Endothelial cell (in vitro differentiated cells): ENCODE data around the gene CHORDC1. TPM values are rescaled to one million over a fixed set of nuclear protein-coding genes. Genes with fewer than 3 reads are reported as not detected.
A peak's percentile ranks its signal among the peaks of the same experiment; 100 is the strongest.

Experiments
- DNase-seq: peaks from one replicate; pipeline ENCODE4 v3.0.0; 2021; ENCODE audit warnings: low spot score
- H3K27ac Mint-ChIP-seq: one replicate; pipeline ENCODE4 v1.8.0; 2021; ENCODE audit warnings: mixed read lengths, inconsistent platforms; ENCODE audit not compliant: unreplicated experiment
- H3K27me3 Mint-ChIP-seq: one replicate; pipeline ENCODE4 v1.8.0; 2021; ENCODE audit warnings: mild to moderate bottlenecking, moderate library complexity, mixed read lengths, inconsistent platforms; ENCODE audit not compliant: unreplicated experiment
- H3K36me3 Mint-ChIP-seq: one replicate; pipeline ENCODE4 v1.8.0; 2021; ENCODE audit warnings: mild to moderate bottlenecking, low read depth, mixed read lengths, inconsistent platforms; ENCODE audit not compliant: unreplicated experiment
- H3K4me1 Mint-ChIP-seq: one replicate; pipeline ENCODE4 v1.8.0; 2021; ENCODE audit warnings: mild to moderate bottlenecking, mixed read lengths, inconsistent platforms; ENCODE audit not compliant: unreplicated experiment
- H3K4me3 Mint-ChIP-seq: one replicate; pipeline ENCODE4 v1.8.0; 2021; ENCODE audit warnings: mild to moderate bottlenecking, mixed read lengths, inconsistent platforms; ENCODE audit not compliant: unreplicated experiment
- H3K9me3 Mint-ChIP-seq: one replicate; pipeline ENCODE4 v1.8.0; 2021; ENCODE audit warnings: mixed read lengths, inconsistent platforms; ENCODE audit not compliant: unreplicated experiment
- total RNA-seq: library from RNA; stranded (reverse); fragmentation: NEBNext Ultra II Directional; extraction: Animal tissue kit (Norgen Biotek cat#: 25700); gene quantifications from one replicate; pipeline ENCODE4 v1.2.1, GENCODE V29; 2021; ENCODE audit not compliant: unreplicated experiment
- TF ChIP-seq, protein P1 (sequence below): fragments of 200-600 bp; sonication (generic); IDR thresholded peaks from one replicate; pipeline ENCODE4 v1.5.0; 2021; ENCODE audit warnings: antibody characterized with exemption; ENCODE audit not compliant: unreplicated experiment

The CHORDC1 gene
- total RNA-seq, 1 donor from 2014 or later, result 29.2 TPM

DNA sequence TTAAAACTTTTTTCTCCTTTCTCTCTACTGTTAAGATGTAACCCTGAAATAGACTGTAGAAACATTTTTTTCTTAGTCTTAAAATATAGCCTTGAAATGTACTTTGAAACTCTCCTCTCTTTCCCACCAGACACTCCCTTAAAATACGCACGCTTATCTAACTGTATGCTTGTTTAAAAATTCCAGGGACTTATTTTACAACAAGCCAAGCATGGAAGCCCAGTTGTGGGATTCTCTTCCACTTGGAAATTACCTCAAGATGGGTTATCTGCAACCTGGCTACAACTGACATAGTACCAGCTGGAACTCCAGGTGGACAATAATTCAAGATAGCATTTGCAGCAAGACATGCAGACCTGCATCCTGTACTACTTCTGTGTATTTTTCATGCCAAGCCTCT lies 12.1 kb upstream of the CHORDC1 start:
- H3K36me3 Mint-ChIP-seq, result no peaks in the 10 kb centered on the region
- no peak overlapping the region for H3K4me3 Mint-ChIP-seq
- no peaks in the 10 kb centered on the region for H3K9me3 Mint-ChIP-seq
- peaks cover 2% of the 10 kb centered on the region for H3K27me3 Mint-ChIP-seq
- H3K4me1 Mint-ChIP-seq, result peaks cover 6% of the 10 kb centered on the region
- DNase-seq, result no peak
- TF ChIP-seq, protein P1, sequence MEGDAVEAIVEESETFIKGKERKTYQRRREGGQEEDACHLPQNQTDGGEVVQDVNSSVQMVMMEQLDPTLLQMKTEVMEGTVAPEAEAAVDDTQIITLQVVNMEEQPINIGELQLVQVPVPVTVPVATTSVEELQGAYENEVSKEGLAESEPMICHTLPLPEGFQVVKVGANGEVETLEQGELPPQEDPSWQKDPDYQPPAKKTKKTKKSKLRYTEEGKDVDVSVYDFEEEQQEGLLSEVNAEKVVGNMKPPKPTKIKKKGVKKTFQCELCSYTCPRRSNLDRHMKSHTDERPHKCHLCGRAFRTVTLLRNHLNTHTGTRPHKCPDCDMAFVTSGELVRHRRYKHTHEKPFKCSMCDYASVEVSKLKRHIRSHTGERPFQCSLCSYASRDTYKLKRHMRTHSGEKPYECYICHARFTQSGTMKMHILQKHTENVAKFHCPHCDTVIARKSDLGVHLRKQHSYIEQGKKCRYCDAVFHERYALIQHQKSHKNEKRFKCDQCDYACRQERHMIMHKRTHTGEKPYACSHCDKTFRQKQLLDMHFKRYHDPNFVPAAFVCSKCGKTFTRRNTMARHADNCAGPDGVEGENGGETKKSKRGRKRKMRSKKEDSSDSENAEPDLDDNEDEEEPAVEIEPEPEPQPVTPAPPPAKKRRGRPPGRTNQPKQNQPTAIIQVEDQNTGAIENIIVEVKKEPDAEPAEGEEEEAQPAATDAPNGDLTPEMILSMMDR, result no peak
- H3K27ac Mint-ChIP-seq, result no peak overlapping the region

DNA sequence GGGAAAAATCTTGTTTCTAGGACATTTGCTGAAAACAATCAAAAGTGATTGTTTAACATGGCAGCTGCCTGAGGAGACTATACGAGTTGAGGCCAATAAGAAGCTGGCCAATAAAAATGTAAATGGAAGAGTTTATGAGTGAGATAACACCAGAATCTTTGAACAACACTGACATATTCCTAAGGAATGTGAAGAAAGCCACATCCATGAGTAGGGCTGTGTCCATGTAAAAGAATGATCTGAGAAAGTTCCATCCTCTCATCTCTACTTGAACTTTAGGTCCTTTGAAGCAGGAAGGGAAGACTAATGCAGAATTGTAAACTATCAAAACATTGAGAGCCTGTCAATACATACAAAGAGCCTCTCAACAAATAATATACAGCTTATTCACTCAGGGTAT lies 6.9 kb upstream of the CHORDC1 start:
- Mint-ChIP-seq H3K27ac (no peak overlapping the region), H3K9me3 (no peaks in the 10 kb centered on the region), H3K4me1 (peaks cover 6% of the 10 kb centered on the region), H3K36me3 (no peaks in the 10 kb centered on the region), H3K4me3 (no peak overlapping the region), H3K27me3 (peaks cover 2% of the 10 kb centered on the region)
- TF ChIP-seq, protein P1, result no peak
- DNase-seq, result no peak

DNA sequence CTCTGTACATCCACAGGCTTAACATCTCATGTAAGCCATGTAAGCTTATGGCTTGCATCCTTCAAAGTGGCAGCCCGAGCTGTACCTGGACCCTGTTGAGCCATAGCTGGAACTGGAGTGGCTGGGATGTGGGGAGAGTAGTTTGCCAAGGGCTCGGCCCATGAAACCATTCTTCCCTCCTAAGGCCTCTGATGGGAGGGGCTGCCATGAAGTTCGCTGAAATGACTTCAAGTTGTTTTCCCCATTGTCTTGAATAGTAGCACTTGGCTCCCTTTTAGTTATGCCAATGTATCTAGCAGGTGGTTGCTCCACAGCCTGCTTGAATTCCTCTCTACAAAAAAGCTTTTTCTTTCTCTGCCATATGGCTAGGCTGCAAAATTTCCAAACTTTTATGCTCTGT lies 5.2 kb upstream of the CHORDC1 start:
- no peak for DNase-seq
- Mint-ChIP-seq H3K36me3 (no peaks in the 10 kb centered on the region), H3K27ac (no peak overlapping the region), H3K4me1 (peaks cover 14% of the 10 kb centered on the region), H3K9me3 (no peaks in the 10 kb centered on the region), H3K4me3 (no peak overlapping the region), H3K27me3 (peaks cover 9% of the 10 kb centered on the region)
- TF ChIP-seq, protein P1, result no peak

DNA sequence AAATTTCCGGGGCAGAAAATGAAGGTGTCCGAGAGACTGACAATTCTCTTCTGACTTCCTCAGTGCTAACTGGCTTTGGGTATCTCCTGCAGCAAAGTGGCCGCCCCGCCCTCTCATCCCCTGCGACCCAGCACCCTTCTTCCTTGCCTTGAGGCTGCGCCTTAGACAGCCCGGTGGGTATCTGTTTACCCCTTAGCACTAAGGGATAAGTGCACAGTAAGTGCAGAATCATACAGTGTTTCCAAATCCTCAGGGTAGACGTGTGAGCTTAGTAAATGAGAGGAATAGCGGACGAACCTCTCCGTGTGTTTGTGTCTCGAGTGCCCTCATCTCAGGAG lies 368 bp upstream of the CHORDC1 start:
- TF ChIP-seq, protein P1, result no peak
- H3K4me1 Mint-ChIP-seq, result peaks cover 34% of the 10 kb centered on the region

DNA sequence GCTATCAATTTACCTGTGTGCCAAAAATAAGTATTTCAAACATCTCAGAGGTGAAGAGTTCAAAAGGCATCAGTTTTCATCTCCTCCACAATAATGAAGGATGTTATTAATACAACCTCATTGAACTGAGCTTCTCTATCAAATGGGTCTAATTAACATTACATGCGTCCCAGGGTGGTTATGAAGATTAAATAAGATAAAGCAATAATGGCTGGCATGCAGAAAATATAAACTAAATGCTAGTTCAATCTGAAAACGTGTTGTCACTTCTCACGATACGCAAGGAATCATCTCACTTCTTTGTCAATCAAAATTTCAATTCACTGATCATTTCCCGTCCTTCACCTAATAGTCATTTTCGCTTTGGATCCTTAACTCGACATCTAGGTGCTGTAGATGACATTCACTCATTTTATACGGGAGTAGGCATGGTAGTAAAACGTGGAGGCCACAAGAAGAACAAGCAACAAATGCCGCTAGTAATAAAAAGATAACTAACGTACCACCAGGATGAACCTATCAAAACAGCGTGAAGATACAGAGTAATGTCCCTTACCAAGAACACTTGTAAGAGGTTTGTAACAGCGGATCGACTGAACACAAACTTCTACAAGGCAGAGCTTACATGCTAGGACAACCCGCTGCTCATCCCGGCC lies 918 bp downstream of the CHORDC1 start:
- H3K4me1 Mint-ChIP-seq, result peaks cover 34% of the 10 kb centered on the region
- no peaks in the 10 kb centered on the region for H3K9me3 Mint-ChIP-seq
- peaks cover 12% of the 10 kb centered on the region for H3K27me3 Mint-ChIP-seq
- H3K36me3 Mint-ChIP-seq, result peaks cover 13% of the 10 kb centered on the region
- H3K27ac Mint-ChIP-seq, result peak overlapping the region; percentile 97
- TF ChIP-seq, protein P1, result no peak
- H3K4me3 Mint-ChIP-seq, result peak overlapping the region; percentile 100
- DNase-seq, result no peak

More for the DNA sequence above, 368 bp upstream of the CHORDC1 start:
- Mint-ChIP-seq H3K9me3 (no peaks in the 10 kb centered on the region), H3K4me3 (peak overlapping the region; percentile 100), H3K27ac (peak overlapping the region; percentile 94), H3K36me3 (peaks cover 13% of the 10 kb centered on the region), H3K27me3 (peaks cover 12% of the 10 kb centered on the region)
- no peak for DNase-seq
